HG03342 (cell line): ENCODE data around the gene EDDM3A.
"Not testable (repeated sequence)": the region's sequence is repeated elsewhere in the genome, so short reads cannot be mapped to it uniquely, and the experiment has no call there.

Source experiments
- ATAC-seq: cut with Tn5 transposase; IDR thresholded peaks from one replicate; pipeline ENCODE4 v1.9.1; 2021; ENCODE audit warnings: mild to moderate bottlenecking, moderate library complexity; ENCODE audit not compliant: unreplicated experiment

Gene EDDM3A

DNA sequence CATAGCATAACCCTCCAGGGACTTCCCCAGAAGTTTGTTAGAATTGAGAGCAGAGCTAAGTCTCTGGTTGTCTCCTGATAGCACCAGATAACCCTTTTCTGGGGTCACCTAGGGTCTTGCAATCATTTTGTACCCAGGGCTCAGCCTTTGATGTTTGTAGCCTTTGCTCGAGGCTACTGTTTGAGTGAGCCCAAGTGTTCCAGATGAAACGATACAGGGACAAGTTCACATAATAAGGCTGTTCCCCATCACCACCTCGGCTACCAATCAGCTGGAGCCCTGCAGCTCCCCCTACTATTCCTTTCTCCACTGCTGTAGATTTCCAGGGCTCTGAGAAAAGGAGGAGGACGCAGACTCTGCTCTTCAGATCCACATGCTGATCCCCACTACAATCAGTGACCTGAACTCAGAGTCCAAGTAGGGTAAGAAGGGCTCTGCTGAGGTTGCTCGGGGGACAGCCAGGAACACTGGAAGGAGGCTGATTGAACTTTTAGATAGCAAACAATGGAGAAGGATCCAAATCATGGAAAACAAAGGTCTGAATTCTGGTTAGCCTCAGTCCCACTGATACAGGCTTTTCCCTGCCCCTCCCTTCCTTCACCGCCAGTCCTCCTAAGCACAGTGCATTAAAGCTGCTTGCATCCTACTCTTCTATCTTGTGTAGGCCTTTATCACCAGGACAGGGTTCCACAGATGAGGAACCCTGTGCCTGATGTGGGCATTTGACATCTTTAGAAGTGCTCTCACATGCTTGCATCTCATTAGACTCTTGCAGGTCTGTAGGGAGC lies at the start of gene EDDM3A:
EDDM3A (plus strand) TSS at position 317 of the 788 bp plus-strand sequence. CDS start 1,694 bp downstream, outside the sequence.
- ATAC-seq, result no peak

DNA sequence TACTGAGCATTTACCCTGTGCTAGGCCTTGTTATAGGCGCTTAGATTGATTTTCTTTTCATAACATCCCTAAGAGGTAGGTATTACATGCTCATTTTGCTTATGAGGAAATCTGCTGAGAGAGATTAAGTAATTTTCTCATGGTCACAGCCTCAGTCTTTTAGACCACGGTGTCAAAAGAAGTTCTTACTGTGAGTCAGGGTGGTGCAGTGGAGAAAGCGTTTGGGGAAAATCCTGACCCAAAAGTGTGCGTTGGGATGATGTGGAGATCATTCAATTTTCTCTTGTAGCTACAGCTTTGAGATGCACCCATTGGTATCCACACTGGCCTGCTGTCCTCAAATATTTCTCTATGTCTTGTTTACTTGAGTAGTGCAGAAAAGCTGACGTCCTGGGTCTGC lies 48.9 kb upstream of the EDDM3A start:
- no peak for ATAC-seq

GRCh38 chr14:20697273-20698017 lies 48.2 kb upstream of the EDDM3A start:
- ATAC-seq, result peak; percentile 69

DNA sequence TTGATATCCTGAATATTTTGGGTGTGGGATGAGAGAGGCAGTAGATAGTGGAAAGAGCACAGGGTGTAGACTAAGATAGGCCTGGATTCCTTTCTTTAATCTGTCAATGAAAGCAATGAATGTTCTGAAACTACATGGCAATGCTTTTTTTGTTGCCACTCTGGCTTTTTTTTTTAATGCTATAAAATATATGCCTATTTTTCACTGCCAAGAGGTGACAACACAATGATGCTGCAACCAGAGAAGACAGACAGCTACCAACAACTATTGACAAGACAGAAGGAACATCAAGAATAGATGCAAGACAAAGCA lies 47.7 kb upstream of the EDDM3A start:
- no peak for ATAC-seq

- ATAC-seq, result no peak
These were observed 46.8 kb upstream of the EDDM3A start for GRCh38 chr14:20698934-20699333.

DNA sequence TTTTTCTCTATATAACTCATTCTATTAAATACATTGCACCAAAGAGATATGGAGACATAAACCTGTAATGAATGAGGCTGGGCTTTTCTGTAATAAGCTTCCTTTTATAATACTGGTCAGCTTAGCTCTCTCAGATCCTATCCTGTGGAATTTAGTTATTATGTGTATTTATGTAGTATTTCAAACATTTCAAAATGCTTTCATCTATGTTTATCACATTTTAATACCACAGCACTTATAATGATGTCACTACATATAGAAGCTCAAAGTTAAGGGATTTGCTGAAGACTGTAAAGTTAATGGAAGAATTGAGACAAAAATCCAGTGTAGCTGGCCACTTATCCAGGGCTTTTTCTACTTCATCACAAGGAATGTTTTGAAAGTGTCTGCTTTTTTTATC lies 45.8 kb upstream of the EDDM3A start:
- no peak for ATAC-seq

- ATAC-seq, result not testable (repeated sequence)
These were observed 44.7 kb upstream of the EDDM3A start for GRCh38 chr14:20700965-20701364.

DNA sequence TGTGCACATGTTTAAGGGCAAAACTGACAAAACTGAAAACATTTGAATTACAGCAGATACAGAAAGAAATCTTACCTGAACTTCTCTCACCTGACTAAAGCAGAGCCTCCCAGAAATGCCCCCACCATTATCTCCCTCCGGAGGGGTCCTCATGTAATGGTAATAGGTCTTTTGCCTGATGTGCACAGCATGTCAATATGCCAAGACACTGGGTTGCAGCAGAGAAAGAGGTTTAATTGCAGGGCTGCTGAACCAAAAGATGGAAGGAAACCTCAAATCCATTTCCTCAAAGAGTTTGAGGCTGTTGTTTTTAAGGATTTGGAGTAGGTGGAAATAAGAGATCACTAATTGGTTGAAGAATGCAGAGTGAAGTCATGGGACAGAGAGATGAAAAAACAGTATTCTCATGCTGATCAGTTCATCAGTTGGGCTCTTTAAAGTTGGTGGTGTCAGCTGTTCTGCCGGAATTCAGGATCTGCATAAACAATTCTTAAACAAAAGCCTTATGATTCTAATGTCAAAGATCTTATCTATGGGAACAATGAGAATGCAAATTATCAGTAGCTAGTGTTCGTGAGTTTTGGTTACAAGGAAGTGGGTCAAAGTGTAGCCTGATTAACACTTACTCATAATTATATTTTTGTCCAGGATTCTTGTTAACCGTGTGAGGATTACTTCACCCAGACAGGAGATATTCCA lies 38.9 kb upstream of the EDDM3A start:
- ATAC-seq, result no peak

GRCh38 chr14:20707622-20708021 lies 38.1 kb upstream of the EDDM3A start:
- no peak for ATAC-seq

- no peak for ATAC-seq
These were observed 34.4 kb upstream of the EDDM3A start for GRCh38 chr14:20711261-20711660.

GRCh38 chr14:20711685-20712084 lies 34.0 kb upstream of the EDDM3A start:
- no peak for ATAC-seq

DNA sequence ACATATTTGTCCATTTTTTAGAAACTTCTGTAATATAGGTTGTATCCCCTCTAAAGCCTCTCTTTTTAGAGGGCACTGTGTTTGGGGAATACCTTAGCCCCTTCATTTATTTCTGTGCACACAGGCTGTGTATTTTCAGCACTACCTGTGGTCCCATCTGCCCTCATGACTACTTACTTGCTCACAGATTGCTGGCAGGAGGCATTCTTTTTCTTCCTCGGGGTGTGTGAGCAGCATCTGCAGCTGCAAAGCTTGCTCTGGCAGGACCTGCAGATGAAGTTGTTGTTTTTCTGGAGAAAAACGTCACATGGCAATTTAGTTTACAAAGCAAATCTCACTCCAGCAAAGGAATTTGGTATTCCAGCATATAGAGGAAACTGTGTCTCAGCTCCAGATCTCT lies 32.8 kb upstream of the EDDM3A start:
- ATAC-seq, result no peak

GRCh38 chr14:20714593-20715250 lies 31.0 kb upstream of the EDDM3A start:
- no peak for ATAC-seq

DNA sequence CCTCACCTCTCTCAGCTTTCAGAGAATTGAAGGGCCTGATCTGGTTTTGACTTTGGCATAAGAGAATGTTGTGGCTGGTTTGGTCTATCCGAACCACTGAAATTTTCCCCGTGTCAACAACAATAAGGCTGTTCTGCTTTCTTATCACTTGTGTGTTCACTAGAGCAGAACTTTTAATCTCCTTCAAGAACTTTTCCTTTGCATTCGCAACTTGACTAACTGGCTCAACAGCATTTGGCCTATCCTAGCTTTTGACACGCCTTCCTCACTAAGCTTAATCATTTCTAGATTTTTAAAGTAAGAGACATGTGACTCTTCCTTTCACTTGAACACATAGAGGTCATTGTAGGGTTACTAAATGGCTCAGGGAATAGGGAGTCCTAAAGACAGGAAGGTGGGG lies 25.9 kb upstream of the EDDM3A start:
- ATAC-seq, result no peak

DNA sequence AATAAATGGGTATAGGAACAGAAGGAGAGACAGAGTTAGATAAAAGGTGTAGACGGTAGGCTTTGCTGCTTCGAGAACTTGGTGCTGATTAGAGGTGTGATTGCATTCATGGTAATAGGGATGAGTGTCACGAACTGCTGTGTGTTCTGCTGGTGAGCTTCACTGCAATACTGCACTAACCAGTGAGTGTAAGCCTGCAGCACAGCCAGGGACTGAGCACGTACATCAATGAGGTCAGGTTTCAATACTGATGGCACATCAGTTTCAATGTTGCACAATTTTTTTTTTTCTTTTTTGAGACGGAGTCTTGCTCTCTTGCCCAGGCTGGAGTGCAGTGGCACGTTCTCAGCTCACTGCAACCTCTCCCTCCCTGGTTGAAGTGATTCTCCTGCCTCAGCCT lies 24.9 kb upstream of the EDDM3A start:
- ATAC-seq, result no peak

- ATAC-seq, result no peak
These were observed 23.7 kb upstream of the EDDM3A start for GRCh38 chr14:20722016-20722415.

DNA sequence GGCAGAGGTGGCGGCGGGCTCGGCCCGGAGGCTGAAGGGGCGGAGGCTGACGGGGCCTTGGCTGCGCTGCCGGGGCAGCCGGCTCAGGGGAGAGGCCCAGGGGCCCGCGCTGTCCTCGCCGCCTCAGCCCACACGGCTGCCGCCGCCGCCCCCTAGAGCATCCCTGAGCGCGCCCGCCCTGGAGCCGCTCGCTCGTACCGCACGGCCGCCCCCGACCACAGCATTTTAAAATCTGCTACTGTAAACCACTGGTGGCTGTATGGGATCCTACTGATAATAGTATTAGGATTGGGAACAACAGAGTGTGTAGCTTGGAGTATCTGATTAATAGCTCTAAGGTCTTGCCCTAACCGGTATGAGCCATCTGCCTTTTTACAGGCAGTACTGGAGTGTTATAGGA lies 22.2 kb upstream of the EDDM3A start:
- ATAC-seq, result no peak

DNA sequence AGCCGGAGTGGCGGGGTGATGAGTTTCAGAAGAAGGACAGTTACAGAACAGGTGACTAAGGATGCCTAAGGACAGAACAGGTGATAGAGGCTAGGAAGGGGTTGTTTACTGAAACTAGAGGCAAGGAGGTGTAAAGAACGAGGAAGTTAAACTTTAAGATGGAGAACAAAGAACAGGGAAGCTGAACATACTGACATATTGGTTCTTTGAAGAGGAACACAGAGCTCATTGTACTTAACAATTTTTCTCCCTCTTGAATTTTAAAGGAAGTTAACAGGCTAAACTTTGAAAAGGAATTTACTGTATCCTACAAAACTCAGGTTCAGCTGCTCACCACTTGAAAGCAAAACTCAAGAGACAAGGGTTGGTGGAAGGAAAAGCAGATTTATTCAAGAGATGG lies 19.6 kb upstream of the EDDM3A start:
- ATAC-seq, result not testable (repeated sequence)

DNA sequence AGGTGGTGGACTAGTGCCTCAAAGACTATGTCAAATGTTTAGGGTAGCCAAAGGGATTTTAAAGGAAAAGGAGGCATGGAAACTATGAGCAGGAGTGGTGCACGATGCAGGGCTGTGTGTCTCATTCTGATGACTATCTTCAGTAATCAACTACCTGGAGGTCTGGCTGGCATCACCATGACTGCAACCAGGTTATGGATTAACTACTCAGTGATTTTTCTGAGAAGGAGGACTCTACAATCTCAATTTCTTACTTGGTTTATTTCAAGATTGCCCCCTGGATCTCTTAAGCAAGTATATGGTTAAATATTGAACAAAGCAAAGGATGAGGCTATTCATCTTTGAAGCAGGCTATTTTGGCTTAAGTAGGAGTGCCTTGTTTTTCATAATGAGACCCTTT lies 19.2 kb upstream of the EDDM3A start:
- ATAC-seq, result no peak

- no peak for ATAC-seq
These were observed 14.8 kb upstream of the EDDM3A start for GRCh38 chr14:20730891-20731290.

GRCh38 chr14:20732477-20732876 lies 13.2 kb upstream of the EDDM3A start:
- no peak for ATAC-seq
